GM18907 (cell line): ENCODE results near the gene EPHA2.

Source experiments
- ATAC-seq: cut with Tn5 transposase; IDR thresholded peaks from one replicate; pipeline ENCODE4 v1.9.1; 2021; ENCODE audit warnings: mild to moderate bottlenecking, moderate library complexity; ENCODE audit not compliant: unreplicated experiment

Gene EPHA2

DNA sequence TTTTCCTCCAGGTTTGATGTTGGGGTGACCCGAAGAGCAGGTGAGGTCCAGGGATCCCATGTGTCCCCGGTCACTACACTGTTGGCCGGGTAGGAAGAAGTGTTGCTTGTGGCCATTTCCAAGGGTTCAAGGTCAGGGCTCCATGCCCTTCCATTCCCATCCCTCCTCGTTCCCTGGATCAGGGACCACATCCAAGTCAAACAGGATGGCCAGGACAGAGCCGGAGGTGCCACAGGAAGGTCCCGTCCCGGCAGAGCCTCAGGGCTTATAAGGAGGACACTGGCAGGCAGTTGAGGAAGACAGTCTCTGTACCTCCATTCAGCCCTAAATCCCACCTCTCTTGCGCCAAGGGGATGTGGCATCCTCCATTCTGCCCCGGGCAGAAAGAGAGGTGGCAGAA lies 60.4 kb downstream of the EPHA2 start:
- no peak for ATAC-seq

DNA sequence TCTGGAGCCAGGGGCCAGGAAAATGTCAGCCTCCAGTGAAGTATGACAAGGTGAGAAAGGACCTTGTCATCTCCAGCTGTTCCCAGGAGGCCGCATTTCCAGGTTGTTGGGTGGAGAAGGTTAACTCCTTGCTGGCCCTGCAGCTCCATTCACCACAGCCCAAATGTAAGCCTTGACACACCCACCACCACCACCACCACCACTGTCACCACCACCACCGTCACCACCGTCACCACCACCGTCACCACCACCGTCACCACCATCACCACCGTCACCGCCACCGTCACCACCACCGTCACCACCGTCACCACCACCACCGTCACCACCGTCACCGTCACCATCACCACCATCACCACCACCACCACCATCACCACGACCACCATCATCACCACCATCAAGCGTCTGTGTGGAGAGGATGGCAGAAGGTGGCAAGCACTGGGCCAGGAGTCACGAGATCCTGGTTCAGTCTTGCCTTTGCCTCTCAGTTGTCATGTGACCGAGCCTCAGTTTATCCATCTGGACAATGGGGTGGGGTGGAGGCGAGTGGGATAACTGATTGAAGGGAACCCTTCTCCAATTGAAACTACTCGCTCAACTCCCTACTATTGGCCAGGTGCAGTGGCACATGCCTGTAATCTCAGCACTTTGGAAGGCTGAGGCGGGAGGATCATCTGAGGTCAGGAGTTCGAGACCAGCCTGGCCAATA lies 61.3 kb downstream of the EPHA2 start:
- ATAC-seq: no peak

DNA sequence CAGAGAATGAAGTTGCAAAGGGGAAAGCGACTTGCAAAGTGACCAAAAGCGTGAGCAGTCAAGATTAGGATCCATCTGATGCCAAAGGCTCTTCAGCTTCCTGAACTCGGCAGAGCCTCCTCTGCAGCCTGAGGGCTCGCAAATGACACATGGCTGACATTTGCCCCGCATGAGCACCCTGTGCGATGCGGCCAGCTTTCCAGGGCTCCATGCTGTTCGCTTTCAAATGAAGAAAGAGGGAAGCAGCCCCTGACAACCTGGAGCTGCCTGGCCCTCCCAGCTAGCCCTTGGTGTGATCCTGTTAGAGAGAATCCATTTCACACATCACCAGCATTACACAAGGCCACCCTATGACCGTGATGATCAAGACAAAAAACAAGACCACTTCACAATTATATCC lies 62.3 kb downstream of the EPHA2 start:
- no peak for ATAC-seq

DNA sequence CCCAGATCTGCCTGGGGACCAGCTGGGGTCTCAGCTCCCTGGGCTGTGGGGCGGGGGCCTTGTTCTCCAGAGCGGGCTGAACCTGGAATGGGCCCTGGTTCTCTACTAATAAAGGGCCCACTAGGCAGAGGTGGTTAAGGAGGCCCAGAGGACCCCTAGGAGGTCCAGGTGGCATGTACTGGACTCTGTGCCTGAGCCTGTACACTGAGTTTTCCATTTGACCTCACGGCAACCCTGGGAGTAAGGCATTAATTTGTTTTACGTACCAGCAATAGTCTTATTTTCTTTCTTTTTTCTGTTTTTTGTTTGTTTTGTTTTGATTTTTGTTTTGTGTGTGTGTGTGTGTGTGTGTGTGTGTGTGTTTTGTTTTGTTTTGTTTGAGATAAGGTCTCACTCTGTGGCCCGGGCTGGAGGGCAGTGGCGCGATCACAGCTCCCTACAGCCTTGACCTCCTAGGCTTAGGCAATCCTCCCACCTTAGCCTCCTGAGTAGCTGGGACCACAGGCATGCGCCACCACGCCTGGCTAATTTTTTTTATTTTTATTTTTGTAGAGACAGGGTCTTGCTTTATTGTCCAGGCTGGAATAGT lies 62.9 kb downstream of the EPHA2 start:
- no peak for ATAC-seq

DNA sequence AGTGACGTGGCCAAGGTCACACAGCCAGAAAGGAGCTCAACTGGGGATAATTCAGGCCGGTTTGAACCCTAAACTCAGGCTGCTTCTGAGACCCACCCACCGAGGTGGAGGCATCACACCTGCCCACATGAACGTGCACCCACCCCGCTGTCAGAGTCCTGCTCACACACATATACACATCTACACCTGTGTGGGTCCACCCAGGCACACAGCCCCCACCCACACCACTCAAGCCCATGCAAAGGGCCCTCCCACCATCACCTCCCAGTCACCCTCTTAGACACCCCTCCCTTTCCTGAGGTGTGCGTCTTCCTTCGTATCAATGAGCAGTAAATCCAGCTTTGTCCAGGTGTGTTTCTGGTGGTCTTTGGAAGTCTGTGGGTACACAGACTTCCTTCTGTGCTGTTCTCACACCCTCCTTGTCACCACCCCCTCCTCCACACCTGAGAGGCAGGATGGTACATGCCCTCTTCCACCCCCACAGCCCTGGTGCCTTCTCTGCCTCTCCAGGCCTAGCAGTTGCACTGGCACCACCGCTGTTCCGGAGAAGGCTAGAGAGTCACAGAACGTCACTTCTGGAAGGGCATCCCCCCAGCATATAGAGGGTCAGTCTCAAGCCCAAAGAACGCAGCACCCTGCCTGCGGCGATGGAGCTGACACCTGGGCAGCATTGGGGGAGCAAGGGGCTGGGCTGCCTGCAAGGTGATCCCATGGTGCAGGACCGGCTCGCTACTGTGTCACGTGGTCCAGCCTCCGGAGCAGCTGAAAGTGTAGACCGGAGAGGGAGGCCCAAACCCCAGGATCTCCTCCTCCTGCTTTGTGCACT lies 63.6 kb downstream of the EPHA2 start:
- no peak for ATAC-seq

DNA sequence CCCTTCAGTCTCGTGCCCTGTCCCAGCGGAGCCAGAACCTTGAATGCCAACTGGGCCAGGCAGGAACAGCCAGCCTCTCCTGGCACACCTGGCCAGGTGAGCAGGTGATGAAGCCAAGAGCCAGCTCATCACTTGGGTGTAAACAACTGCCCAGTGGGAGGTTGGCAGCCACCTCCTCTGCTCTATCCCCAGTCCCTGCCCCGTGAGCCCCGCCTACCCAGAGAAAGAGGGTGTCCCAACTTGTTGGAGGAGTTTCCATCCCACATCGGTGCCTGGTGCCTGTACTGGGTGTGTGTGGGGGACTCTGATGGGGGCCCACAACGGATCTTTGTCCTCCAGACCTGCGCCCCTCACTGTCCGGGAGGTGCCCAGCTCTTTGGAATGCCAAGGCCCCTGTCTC lies 64.6 kb downstream of the EPHA2 start:
- ATAC-seq: no peak

DNA sequence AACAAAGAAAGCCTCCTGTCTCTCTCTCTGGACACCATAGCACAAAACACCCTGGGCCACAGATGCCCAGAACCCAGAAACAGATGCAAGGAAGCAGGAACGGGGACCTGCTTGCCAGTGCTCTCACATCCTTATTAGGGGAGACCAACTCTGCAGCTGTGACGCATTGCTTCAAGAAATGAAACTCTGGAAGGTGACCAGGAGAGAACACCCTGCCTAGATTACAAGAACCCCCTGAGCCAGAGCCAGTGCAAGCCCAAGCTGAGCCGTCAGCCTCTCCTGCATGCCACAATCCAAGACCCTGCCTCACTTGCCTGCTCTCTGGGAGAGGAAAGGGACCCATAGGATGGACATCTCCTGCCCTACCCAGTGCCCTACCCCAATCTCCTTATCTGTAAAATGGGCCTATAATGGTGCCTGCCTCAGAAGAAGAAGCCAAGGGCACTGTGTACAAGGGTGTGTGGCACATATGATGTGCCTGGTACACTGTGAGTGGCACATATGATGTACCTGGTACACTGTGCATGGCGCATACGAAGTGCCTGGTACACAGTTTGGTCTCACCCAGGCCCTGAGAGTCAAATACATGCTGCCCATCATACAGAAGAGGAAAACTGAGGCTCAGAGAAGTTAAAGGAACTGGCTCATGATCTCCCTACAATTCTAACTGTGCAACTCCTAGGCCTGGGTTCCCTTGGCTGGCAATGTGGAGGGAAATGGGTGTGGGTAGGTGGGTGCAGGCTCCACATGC lies 65.6 kb downstream of the EPHA2 start:
- ATAC-seq: no peak

DNA sequence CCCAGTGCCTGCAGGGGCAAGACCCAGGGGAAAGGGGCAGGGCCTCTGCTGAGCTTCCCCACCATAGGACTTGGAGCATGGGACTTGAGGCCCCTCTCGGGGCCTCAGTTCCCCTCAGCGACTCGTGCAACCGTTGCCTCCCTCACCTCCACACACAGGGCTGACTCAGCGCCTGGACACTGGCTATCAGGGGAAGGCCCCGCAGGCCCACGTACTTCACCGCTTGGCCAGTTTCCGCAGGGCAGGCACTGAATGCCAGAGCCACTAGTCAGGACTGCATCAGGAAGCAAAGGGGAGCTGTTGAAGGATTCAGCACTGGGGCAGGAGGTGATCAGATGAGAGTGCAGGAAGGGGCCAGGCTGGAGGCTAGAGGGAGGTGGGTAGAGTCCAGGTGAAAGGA lies 66.9 kb downstream of the EPHA2 start:
- no peak for ATAC-seq

DNA sequence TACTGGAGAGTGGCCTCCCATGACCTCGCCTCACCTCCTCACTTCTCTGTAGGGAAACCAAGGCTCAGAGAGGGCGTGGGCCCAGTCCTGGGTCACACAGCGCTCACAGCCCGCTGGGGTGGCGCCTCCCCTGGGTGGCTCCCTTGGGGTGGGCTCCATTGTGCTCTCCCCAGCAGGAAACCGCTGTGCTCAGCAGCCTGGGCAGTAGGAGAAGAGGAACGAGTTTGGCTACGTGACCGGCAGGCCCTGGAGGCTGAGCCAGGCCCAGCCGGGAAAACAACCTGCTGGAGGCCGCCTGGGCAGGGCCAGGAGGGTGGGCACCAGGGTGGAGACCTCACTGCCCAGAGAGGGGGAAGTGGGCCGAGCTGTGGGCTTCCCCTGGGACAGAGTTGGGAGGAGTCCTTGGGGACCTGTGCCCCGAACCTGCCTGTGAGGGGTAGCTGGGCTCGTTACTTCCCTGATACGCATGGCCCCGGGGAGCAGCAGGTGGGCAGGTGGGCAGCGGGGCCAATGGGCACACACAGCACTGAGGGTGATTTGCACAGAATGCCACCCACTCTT lies 67.4 kb downstream of the EPHA2 start:
- ATAC-seq: no peak

DNA sequence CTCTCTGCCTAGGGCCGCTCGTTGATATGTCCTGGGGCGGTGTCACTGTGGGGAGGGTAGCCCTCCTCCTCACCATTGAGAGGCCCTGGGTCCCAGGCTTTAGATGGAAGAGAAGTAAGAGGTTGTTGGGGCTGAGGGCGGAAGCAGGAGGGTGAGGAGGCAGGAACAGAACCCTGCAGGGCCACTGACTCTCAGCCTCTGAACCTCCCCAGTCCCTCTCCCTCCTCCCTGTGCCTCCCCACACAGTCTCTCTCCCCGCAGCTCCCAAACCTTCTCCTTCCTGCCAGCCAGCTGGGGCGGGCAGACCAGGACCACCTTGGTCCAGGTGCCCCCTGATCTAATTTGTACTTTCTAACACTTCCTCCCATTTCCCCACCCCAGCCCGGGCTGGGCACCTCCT lies 68.1 kb downstream of the EPHA2 start:
- no peak for ATAC-seq

DNA sequence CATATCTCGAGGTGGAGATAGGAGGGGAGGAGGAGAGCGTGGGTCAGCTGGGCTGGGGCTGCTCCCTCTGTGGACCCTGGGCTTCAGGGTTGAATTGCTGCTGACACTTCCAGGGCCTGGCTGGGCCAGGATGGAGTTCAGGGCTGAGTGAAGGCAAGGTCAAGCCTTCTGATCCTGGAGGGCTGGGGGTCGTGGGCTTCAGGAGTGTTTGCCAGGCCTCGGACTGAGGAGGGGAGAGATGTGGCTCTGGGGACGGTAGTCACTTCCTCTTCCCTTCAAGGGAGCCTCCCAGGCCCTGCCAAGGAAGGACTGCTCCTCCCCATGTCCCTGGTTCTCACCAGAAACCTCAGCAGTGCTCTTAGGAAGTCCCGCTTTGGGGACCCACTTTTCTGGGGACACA lies 70.3 kb downstream of the EPHA2 start:
- ATAC-seq: no peak

DNA sequence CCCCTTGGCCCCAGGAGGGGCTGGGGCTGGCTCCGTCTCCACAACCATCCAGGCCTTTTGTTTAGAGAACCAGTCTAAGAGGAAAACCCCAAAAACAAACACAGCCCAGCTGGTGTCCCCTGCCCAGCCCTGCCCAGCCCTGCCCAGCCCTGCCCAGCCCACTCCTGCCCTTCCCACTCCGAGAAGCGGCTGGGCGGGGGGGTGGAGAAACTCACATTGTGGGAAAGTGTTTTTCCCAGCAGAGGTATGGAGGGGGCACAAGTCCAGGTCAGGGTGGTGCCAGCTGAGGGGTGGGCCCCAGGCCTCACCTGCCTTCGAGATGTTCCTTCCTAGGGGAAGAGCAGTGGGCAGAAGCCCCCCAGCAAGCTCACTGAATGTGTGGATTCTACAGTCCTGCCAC lies 72.4 kb downstream of the EPHA2 start:
- no peak for ATAC-seq

DNA sequence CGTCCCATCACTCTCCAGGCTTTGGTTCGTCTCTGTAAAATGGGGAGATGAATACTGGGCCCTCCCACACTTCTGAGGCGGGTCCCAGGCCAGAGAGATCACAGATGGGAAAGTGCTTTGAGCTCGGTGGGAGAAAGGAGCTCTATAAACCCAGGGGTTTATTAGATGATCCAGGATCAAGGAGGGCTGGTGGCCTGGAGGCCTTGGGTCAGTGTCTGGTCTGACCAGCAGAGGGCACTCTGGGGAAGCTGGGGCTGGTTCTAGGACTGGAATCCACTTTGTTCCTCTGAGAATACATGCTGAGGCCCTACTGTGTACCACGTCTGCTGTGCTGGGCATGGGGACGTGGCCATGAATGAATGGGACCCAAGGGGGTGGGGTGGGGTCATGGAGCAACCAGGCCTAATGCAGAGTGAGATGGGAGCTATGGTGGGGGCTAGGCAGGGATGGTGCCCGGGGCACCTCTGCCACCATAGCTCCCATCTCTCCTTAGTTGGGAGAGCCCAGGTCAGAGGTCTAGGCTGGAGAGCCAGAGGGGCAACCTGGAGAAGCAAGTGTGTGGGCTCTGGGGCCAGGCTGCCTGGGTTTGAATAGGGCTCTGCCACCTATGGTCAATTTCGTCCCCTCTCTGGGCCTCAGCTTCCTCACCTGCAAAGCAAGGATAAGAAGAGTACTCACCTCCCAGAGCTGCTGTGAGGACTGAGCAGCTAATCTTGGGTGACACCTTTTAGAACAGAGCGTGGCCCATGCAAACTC lies 73.4 kb downstream of the EPHA2 start:
- no peak for ATAC-seq

DNA sequence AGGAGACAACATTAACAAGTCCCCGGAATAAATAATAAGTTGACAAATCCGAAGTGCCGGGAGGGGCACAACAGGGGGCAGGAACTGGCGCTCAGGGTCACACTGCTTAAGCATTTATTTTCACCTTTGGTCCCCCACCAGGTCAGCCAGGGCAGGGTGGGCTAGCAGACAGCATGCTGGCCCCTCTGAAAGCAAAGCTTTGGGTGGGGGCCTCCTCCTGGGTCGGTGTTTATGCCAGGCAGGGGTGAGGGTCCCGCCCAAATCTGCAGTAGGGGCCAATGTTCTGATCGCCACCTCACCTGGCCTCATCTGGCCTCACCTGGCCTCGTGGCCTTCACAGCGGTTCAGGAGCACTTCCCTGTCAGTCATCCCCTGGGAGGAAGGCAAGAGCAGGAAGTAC lies 74.2 kb downstream of the EPHA2 start:
- ATAC-seq: no peak

DNA sequence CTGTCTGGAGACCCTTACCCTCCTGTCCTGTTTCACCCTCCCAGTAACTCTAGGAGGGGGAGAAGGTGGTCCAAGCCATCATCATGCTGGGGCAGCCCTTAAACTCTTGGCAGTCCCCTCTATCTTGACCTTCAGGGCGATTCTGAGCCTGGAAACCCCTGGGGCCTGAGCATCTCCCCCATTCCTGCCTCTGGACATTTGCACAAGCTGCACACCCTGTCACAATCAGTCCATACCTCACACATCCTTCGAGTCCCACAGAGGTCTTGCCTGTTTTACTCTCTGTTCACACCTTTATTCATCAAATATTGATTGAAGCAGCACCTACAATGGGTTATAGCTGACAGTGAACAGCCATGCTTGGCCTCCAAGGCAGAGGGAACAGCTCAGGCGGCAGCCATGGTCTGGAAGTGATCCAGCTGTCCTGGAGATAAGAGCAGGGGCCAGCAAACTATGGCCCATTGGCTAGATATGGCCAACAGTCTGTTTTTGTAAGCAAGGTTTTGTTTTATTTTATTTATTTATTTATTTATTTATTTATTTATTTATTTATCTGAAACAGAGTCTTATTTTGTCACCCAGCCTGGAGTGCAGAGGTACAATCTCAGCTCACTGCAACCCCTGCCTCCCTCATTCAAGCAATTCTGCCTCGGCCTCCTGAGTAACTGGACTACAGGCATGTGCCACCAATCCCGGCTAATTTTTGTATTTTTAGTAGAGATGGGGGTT lies 75.3 kb downstream of the EPHA2 start:
- no peak for ATAC-seq

DNA sequence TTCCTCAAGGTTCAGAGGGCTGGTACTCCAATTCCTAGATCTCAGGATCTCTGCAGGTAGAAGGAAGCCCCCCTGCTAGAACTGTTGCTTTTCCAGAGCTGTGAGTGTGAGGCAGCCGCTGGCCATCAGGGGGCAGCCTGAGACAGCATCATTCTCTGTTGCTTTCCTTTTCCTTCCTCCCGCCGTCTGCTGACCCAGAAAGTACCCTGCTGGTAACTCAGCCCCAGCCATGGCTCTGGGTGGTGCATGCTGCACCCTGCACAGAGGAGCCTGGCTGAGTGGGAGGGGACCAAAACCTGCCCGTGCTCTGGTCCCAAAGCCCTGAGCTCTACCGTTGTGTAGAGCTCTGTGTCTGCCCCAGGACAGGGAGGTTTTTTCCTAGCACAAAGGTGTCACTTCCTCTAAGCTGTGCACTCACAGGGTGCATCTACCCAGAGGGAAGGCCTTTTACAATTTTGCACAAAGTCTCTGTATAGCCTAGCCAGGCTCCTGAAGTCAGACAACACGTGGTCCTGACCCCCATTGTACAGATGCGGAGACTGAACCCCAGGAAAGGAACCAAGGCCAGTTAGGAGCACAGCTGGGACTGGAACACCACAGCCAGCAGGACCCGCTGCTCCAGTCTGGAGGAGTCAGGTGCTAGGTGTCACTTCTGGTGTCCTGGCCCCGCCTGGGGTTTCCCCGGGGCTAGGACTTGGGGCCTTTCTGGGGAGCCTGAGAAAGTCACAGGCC lies 76.8 kb downstream of the EPHA2 start:
- ATAC-seq: no peak

DNA sequence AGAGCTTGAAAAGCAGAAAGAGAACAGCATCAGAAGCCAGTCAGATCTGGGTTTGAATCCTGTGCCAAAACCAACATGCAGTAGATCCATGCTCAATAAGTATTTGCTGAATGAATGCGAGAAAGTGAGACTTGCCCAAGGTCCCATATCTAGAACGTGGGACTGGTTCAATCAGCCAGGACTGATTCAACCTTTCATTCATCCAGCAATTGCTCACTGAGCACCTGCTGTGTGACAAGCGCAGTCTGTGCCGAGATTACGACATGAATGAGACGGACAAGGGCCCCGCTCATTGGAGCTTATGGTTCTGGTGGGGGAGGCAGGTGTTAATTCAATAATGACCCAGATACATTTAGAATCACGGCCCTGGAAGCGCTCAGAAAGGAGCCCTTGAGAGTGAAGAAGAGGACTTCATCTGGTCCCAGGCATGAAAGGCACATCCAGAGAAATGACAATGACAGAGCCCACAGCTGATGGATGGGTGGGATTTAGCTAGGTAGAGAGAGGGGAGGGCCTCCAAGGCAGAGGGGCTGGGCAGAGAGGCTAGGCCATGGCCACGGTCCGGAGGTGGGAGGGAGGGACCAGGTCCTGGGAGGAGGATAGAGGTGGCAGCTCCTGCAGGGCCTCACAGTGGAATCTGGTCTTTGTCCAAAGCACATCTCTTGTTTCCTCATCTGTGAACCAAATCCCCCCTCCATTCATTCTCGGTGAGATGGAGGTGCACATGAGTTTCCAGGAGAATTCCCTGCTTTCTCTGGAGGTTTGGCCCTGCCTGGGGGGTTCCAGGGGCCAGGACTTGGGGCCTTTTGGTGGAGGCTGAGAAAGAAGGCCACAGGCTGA lies 78.2 kb downstream of the EPHA2 start:
- ATAC-seq: no peak

DNA sequence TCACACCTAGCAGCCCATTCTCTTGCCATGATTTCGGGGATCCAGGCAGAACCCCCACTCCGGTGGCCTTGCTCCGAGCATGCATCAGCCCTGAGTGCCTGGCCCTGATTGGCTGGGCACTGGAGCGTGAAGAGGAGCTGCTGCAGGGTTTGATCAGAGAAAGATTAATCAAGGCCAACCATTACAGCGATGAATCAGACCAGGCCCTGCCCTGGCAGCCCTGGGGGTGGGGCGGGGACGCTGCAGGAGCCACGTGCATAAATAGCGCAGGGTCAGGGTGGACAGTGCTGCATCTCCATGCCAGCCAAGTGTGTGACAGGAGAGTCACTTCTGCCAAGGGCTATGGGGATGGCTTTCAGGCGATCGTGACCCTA lies 79.0 kb downstream of the EPHA2 start:
- ATAC-seq: no peak
